Fibroblast of villous mesenchyme (primary cell): ENCODE data around the gene PCDH10. TPM values are rescaled to one million over a fixed set of nuclear protein-coding genes. Genes with fewer than 3 reads are reported as not detected.

Experiments used
- DNase-seq: peaks from one replicate; pipeline ENCODE4 v3.0.0-alpha.2; 2010; ENCODE audit warnings: low read depth
- H3K4me3 ChIP-seq: 2 replicates; pipeline ENCODE4 v1.5.1; 2011; ENCODE audit warnings: low read depth, mild to moderate bottlenecking, low read length
- total RNA-seq: library from RNA; depleted of rRNA; stranded (reverse); fragments of >200 nt; gene quantifications from 2 replicates; pipeline ENCODE4 v1.2.3, GENCODE V29; 2012
- TF ChIP-seq, protein P1 (sequence below): IDR thresholded peaks from 2 replicates; pipeline ENCODE4 v1.5.1; 2012; ENCODE audit warnings: low read depth, mild to moderate bottlenecking, low read length; ENCODE audit not compliant: insufficient read depth

Gene PCDH10
- total RNA-seq, 1 donor: 16.4 TPM

DNA sequence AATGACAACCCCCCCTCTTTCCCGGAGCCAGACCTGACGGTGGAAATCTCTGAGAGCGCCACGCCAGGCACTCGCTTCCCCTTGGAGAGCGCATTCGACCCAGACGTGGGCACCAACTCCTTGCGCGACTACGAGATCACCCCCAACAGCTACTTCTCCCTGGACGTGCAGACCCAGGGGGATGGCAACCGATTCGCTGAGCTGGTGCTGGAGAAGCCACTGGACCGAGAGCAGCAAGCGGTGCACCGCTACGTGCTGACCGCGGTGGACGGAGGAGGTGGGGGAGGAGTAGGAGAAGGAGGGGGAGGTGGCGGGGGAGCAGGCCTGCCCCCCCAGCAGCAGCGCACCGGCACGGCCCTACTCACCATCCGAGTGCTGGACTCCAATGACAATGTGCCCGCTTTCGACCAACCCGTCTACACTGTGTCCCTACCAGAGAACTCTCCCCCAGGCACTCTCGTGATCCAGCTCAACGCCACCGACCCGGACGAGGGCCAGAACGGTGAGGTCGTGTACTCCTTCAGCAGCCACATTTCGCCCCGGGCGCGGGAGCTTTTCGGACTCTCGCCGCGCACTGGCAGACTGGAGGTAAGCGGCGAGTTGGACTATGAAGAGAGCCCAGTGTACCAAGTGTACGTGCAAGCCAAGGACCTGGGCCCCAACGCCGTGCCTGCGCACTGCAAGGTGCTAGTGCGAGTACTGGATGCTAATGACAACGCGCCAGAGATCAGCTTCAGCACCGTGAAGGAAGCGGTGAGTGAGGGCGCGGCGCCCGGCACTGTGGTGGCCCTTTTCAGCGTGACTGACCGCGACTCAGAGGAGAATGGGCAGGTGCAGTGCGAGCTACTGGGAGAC, 1.6 kb downstream of the PCDH10 start:
- peak overlapping the region; percentile 61 for H3K4me3 ChIP-seq
- TF ChIP-seq, protein P1, sequence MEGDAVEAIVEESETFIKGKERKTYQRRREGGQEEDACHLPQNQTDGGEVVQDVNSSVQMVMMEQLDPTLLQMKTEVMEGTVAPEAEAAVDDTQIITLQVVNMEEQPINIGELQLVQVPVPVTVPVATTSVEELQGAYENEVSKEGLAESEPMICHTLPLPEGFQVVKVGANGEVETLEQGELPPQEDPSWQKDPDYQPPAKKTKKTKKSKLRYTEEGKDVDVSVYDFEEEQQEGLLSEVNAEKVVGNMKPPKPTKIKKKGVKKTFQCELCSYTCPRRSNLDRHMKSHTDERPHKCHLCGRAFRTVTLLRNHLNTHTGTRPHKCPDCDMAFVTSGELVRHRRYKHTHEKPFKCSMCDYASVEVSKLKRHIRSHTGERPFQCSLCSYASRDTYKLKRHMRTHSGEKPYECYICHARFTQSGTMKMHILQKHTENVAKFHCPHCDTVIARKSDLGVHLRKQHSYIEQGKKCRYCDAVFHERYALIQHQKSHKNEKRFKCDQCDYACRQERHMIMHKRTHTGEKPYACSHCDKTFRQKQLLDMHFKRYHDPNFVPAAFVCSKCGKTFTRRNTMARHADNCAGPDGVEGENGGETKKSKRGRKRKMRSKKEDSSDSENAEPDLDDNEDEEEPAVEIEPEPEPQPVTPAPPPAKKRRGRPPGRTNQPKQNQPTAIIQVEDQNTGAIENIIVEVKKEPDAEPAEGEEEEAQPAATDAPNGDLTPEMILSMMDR: no peak
- DNase-seq: no peak

DNA sequence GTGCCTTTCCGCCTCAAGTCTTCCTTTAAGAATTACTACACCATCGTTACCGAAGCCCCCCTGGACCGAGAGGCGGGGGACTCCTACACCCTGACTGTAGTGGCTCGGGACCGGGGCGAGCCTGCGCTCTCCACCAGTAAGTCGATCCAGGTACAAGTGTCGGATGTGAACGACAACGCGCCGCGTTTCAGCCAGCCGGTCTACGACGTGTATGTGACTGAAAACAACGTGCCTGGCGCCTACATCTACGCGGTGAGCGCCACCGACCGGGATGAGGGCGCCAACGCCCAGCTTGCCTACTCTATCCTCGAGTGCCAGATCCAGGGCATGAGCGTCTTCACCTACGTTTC, 2.2 kb downstream of the PCDH10 start:
- TF ChIP-seq, protein P1: no peak
- no peak for DNase-seq

DNA sequence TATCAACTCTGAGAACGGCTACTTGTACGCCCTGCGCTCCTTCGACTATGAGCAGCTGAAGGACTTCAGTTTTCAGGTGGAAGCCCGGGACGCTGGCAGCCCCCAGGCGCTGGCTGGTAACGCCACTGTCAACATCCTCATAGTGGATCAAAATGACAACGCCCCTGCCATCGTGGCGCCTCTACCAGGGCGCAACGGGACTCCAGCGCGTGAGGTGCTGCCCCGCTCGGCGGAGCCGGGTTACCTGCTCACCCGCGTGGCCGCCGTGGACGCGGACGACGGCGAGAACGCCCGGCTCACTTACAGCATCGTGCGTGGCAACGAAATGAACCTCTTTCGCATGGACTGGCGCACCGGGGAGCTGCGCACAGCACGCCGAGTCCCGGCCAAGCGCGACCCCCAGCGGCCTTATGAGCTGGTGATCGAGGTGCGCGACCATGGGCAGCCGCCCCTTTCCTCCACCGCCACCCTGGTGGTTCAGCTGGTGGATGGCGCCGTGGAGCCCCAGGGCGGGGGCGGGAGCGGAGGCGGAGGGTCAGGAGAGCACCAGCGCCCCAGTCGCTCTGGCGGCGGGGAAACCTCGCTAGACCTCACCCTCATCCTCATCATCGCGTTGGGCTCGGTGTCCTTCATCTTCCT, 2.7 kb downstream of the PCDH10 start:
- peak overlapping the region; percentile 61 for H3K4me3 ChIP-seq
- TF ChIP-seq, protein P1: no peak
- no peak for DNase-seq

More for the DNA sequence above, 2.2 kb downstream of the PCDH10 start:
- H3K4me3 ChIP-seq: peak overlapping the region; percentile 61

DNA sequence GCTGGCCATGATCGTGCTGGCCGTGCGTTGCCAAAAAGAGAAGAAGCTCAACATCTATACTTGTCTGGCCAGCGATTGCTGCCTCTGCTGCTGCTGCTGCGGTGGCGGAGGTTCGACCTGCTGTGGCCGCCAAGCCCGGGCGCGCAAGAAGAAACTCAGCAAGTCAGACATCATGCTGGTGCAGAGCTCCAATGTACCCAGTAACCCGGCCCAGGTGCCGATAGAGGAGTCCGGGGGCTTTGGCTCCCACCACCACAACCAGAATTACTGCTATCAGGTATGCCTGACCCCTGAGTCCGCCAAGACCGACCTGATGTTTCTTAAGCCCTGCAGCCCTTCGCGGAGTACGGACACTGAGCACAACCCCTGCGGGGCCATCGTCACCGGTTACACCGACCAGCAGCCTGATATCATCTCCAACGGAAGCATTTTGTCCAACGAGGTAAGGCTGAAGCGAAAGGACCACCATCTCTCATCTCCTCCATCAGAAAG, 3.3 kb downstream of the PCDH10 start:
- DNase-seq: no peak
- TF ChIP-seq, protein P1: no peak
- peak overlapping the region; percentile 61 for H3K4me3 ChIP-seq

DNA sequence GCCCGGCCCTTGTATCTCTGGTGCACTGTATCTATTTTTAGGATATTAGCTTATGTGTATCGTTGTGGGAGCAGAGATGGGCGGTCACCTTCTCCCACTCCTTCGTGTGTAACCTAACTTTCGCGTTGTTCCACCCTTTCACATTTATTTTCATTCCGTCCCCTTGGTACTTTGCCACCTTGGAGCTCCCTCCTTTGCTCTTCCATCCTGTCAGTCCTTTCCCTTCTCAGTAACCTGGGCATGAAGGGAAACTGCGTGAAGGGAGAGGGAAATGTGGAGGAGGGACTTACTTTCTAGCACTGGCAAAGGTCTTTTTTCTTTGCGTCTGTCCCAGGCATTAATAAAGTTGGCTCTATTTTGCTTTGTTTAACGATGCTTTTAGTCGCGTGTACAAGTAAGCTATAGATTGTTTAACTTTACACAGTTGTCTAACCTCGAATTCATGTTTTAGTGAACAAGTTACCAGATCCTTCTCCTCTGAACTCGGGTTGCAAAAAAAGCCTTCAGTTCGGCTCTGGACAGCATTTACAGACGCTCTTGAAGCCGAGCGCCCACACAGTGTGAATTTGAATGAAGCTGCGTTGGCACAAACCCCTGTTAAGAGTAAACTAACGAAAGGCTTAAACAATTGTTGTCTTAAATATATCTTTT, 3.9 kb downstream of the PCDH10 start:
- TF ChIP-seq, protein P1: no peak
- DNase-seq: no peak
- peak overlapping the region; percentile 61 for H3K4me3 ChIP-seq

DNA sequence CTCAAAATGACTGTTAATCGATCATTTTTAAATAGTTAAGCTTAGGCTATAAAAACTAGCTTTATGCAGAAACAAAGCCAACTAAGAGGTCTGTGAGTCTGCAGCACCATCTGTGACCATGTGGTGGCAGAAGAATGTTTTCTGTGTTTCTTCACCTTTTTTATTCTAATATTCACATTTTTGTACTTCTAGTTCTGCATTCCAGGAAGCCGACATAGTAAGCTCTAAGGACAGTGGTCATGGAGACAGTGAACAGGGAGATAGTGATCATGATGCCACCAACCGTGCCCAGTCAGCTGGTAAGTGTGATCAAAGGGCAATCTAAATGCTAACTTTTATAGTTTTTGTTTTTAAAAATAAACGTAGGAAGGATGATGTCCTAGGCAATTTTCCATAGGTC, 5.6 kb downstream of the PCDH10 start:
- H3K4me3 ChIP-seq: no peak overlapping the region
- no peak for DNase-seq
- TF ChIP-seq, protein P1: peak; percentile 72
